ENCODE measurements around the gene PSD4. TPM values are rescaled to one million over a fixed set of nuclear protein-coding genes. Genes with fewer than 3 reads are reported as not detected.

PSD4 gene
- total RNA-seq, 1 experiment from 2014 or later = 9.6 TPM

DNA sequence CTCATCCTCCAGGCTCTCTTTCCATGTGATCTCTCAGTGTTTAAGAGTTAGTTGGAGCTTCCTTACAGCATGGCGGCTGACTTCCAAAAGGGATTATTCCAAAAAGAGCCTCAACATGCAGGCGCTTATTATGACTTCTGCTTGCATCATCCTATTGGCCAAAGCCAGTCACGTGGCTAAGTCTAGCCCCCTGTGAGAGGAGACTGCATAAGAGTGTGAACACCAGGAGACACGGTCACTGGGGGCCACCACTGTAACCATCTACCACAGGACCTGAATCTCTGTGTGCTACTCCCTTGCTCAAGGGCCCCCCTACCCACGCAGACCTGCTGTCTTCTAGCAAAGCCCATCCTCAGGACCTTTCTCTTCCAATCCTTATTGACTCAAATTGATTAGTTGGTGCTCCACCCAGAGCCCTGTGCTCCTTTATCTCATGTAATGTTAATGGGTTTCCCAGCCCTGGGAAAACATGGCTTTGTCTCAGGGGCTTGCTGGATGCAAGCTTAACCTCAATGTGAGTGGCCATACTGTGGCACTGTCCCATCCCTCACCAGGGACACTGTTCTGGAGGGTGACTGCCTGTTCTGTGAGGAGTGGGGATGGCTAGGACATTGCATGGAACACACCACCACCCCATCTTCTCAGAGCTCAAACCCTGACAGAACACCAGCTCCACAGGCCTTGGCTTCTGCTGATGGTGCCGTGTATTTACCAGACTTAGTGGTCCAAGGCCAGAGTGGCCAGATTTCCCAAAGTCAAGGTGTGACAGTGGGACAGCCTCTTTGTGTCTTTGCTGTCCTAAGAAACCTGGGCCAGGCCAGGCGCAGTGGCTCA is 42.2 kb upstream of the PSD4 start:
- Mint-ChIP-seq H3K4me3 (ENCODE audit: unreplicated experiment) (no peak overlapping the region), H3K4me1 (ENCODE audit: insufficient read depth, unreplicated experiment) (no peaks in the 10 kb centered on the region), H3K36me3 (ENCODE audit: insufficient read depth, unreplicated experiment) (no peaks in the 10 kb centered on the region), H3K27ac (ENCODE audit: low read depth, unreplicated experiment) (no peak overlapping the region), H3K27me3 (ENCODE audit: insufficient read depth, unreplicated experiment) (no peaks in the 10 kb centered on the region), H3K9me3 (ENCODE audit: unreplicated experiment) (peaks cover 7% of the 10 kb centered on the region)
- CTCF ChIA-PET = interaction anchor here (1.1 to 1.3 kb wide), 2 partner anchors 49 to 51 kb away, joined by 3 to 4 read pairs; no protein-coding TSS in a partner anchor
- POLR2A ChIA-PET = interaction anchor here (0.7 kb wide), 1 partner anchor 68 kb away, joined by 3 read pairs; no protein-coding TSS in a partner anchor
- TF ChIP-seq, protein P1, sequence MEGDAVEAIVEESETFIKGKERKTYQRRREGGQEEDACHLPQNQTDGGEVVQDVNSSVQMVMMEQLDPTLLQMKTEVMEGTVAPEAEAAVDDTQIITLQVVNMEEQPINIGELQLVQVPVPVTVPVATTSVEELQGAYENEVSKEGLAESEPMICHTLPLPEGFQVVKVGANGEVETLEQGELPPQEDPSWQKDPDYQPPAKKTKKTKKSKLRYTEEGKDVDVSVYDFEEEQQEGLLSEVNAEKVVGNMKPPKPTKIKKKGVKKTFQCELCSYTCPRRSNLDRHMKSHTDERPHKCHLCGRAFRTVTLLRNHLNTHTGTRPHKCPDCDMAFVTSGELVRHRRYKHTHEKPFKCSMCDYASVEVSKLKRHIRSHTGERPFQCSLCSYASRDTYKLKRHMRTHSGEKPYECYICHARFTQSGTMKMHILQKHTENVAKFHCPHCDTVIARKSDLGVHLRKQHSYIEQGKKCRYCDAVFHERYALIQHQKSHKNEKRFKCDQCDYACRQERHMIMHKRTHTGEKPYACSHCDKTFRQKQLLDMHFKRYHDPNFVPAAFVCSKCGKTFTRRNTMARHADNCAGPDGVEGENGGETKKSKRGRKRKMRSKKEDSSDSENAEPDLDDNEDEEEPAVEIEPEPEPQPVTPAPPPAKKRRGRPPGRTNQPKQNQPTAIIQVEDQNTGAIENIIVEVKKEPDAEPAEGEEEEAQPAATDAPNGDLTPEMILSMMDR (IDR thresholded peaks at IDR 0.05; ENCODE audit: unreplicated experiment) = no peak
- no TSS peak for BruUV-seq (replicated peaks)
- intact Hi-C loops (cut with micrococcal nuclease) = no loop called here
- DNase-seq (ENCODE audit: unreplicated experiment) = no peak

DNA sequence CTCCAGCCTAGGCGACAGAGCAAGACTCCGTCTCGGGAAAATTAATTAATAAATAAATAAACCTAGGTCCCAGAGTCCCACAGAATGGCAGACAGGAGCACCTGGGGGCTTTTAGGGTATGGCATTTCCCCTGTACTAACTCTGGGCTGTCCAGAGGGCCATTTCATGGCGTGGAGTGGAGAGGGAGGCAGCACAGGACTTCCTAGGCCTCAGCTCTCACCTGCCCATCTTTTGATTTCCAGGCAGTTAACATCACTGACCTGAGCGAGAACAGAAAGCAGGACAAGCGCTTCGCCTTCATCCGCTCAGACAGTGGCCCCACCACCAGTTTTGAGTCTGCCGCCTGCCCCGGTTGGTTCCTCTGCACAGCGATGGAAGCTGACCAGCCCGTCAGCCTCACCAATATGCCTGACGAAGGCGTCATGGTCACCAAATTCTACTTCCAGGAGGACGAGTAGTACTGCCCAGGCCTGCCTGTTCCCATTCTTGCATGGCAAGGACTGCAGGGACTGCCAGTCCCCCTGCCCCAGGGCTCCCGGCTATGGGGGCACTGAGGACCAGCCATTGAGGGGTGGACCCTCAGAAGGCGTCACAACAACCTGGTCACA is 41.3 kb upstream of the PSD4 start:
- H3K9me3 Mint-ChIP-seq (ENCODE audit: unreplicated experiment) = peaks cover 7% of the 10 kb centered on the region
- no peak for DNase-seq (ENCODE audit: unreplicated experiment)
- intact Hi-C loops (cut with micrococcal nuclease) = no loop called here
- H3K4me3 Mint-ChIP-seq (ENCODE audit: unreplicated experiment) = no peak overlapping the region
- no peaks in the 10 kb centered on the region for H3K36me3 Mint-ChIP-seq (ENCODE audit: insufficient read depth, unreplicated experiment)
- no peaks in the 10 kb centered on the region for H3K27me3 Mint-ChIP-seq (ENCODE audit: insufficient read depth, unreplicated experiment)
- H3K27ac Mint-ChIP-seq (ENCODE audit: low read depth, unreplicated experiment) = peak overlapping the region; percentile 59
- CTCF ChIA-PET = interaction anchor here (1.1 to 7.5 kb wide), 4 partner anchors 10 to 67 kb away, joined by 3 to 198 read pairs (median 6); no protein-coding TSS in a partner anchor
- BruUV-seq (replicated peaks) = no TSS peak
- POLR2A ChIA-PET = interaction anchor here (0.7 to 1.0 kb wide), 2 partner anchors 66 to 67 kb away, joined by 3 read pairs; no protein-coding TSS in a partner anchor
- peaks cover 6% of the 10 kb centered on the region for H3K4me1 Mint-ChIP-seq (ENCODE audit: insufficient read depth, unreplicated experiment)
- TF ChIP-seq, protein P1 (IDR thresholded peaks at IDR 0.05; ENCODE audit: unreplicated experiment) = no peak

DNA sequence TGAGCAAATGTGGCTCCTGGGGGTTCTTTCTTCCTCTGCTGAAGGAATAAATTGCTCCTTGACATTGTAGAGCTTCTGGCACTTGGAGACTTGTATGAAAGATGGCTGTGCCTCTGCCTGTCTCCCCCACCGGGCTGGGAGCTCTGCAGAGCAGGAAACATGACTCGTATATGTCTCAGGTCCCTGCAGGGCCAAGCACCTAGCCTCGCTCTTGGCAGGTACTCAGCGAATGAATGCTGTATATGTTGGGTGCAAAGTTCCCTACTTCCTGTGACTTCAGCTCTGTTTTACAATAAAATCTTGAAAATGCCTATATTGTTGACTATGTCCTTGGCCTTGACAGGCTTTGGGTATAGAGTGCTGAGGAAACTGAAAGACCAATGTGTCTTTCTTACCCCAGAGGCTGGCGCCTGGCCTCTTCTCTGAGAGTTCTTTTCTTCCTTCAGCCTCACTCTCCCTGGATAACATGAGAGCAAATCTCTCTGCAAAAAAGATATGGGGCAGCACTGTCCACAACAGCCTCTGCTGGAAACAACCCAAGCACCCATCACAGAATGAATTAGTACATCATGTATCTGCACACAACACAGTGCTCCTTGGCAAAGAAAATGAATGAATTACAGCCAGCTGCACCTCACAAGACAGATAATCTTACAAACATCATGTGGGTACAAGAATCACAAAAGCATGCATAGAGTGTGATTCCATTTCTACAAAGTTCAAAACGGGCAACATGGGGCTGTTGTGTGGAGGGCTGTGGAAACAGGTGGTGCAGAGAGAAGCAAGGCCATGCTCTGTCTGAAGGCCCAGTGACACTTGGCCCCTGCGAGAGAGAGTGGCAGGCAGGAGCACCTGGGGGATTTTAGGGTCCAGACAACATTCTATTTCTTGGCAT is 39.8 kb upstream of the PSD4 start:
- TF ChIP-seq, protein P1 (IDR thresholded peaks at IDR 0.05; ENCODE audit: unreplicated experiment) = no peak
- Mint-ChIP-seq H3K4me3 (ENCODE audit: unreplicated experiment) (no peak overlapping the region), H3K4me1 (ENCODE audit: insufficient read depth, unreplicated experiment) (peaks cover 6% of the 10 kb centered on the region), H3K9me3 (ENCODE audit: unreplicated experiment) (peaks cover 7% of the 10 kb centered on the region), H3K27me3 (ENCODE audit: insufficient read depth, unreplicated experiment) (no peaks in the 10 kb centered on the region), H3K36me3 (ENCODE audit: insufficient read depth, unreplicated experiment) (no peaks in the 10 kb centered on the region), H3K27ac (ENCODE audit: low read depth, unreplicated experiment) (no peak overlapping the region)
- no TSS peak for BruUV-seq (replicated peaks)
- ChIA-PET CTCF (interaction anchor here (0.6 to 7.5 kb wide), 11 partner anchors 9 to 268 kb away, joined by 3 to 198 read pairs (median 4); no protein-coding TSS in a partner anchor), POLR2A (interaction anchor here (1.0 kb wide), 2 partner anchors 64 to 65 kb away, joined by 3 read pairs; no protein-coding TSS in a partner anchor)
- peak; percentile 23 for DNase-seq (ENCODE audit: unreplicated experiment)
- intact Hi-C loops (cut with micrococcal nuclease) = no loop called here
